Keratinocyte (primary cell): ENCODE results near the gene BCORL1. TPM values are rescaled to one million over a fixed set of nuclear protein-coding genes. Genes with fewer than 3 reads are reported as not detected.

ENCODE experiments used
- DNase-seq: peaks from one replicate; pipeline ENCODE4 v3.0.0-alpha.2; 2011; ENCODE audit warnings: low read depth, missing footprints, low spot score
- FAIRE-seq: peaks from 2 replicates; lab custom pipeline; 2011; peaks lifted over from hg19 to GRCh38; lab: Jason Lieb, UNC
- H2AFZ ChIP-seq: 2 replicates; pipeline ENCODE4 v1.6.0; 2012; ENCODE audit warnings: low read length, control low read depth, inconsistent platforms; ENCODE audit not compliant: control insufficient read depth
- H3K27ac ChIP-seq: 2 replicates; pipeline ENCODE4 v1.5.1; 2011; ENCODE audit warnings: low read length; ENCODE audit not compliant: control insufficient read depth, insufficient read depth
- H3K27me3 ChIP-seq: 3 replicates; pipeline ENCODE4 v1.6.0; 2011; ENCODE audit warnings: low read length; ENCODE audit not compliant: control insufficient read depth, insufficient read depth; ENCODE audit errors: extremely low read depth
- H3K36me3 ChIP-seq, 2 experiments: 2 replicates in 1 of 2; 3 replicates in 1 of 2; pipeline ENCODE4 v1.5.1; 2011; ENCODE audit warnings: low read length in 2 of 2, mild to moderate bottlenecking in 1 of 2; ENCODE audit not compliant: control insufficient read depth in 2 of 2, insufficient read depth in 2 of 2; ENCODE audit errors: extremely low read depth in 1 of 2
- H3K4me1 ChIP-seq: 3 replicates; pipeline ENCODE4 v1.5.1; 2011; ENCODE audit warnings: low read length; ENCODE audit not compliant: control insufficient read depth, insufficient read depth; ENCODE audit errors: extremely low read depth
- H3K4me2 ChIP-seq: 3 replicates; pipeline ENCODE4 v1.6.0; 2011; ENCODE audit warnings: low read depth, low read length; ENCODE audit not compliant: control insufficient read depth, insufficient read depth; ENCODE audit errors: extremely low read depth
- H3K4me3 ChIP-seq, 3 experiments: fragments of 200-600 bp in 1 of 3; sonication (generic) in 1 of 3; 2 replicates in 2 of 3; 3 replicates in 1 of 3; pipeline ENCODE4 v1.5.1; 2011 to 2016; ENCODE audit warnings: low read length in 3 of 3, mild to moderate bottlenecking in 3 of 3, control low read depth in 2 of 3, inconsistent platforms in 1 of 3, low read depth in 1 of 3, mixed read lengths in 1 of 3, mixed run types in 1 of 3, moderate library complexity in 1 of 3; ENCODE audit not compliant: control insufficient read depth in 2 of 3, insufficient read depth in 2 of 3; ENCODE audit errors: extremely low read depth in 1 of 3
- H3K79me2 ChIP-seq: 2 replicates; pipeline ENCODE4 v1.6.0; 2012; ENCODE audit warnings: low read length; ENCODE audit not compliant: control insufficient read depth, insufficient read depth
- H3K9ac ChIP-seq: 3 replicates; pipeline ENCODE4 v1.6.0; 2011; ENCODE audit warnings: low read length; ENCODE audit not compliant: control insufficient read depth, insufficient read depth; ENCODE audit errors: extremely low read depth
- H3K9me1 ChIP-seq: 3 replicates; pipeline ENCODE4 v1.6.0; 2011; ENCODE audit warnings: low read length; ENCODE audit not compliant: control insufficient read depth, insufficient read depth; ENCODE audit errors: extremely low read depth
- H3K9me3 ChIP-seq: 2 replicates; pipeline ENCODE4 v1.5.1; 2012; ENCODE audit warnings: low read depth, low read length; ENCODE audit not compliant: control insufficient read depth
- H4K20me1 ChIP-seq: 3 replicates; pipeline ENCODE4 v1.6.0; 2011; ENCODE audit warnings: low read length; ENCODE audit not compliant: control insufficient read depth, insufficient read depth; ENCODE audit errors: extremely low read depth
- EZH2 ChIP-seq: IDR thresholded peaks from one replicate; pipeline ENCODE4 v1.6.1; 2012; ENCODE audit warnings: inconsistent platforms, mild to moderate bottlenecking, low read length, moderate library complexity
- dilution Hi-C: fragments of 300-500 bp; cut with MboI; formaldehyde crosslinking; loops from one replicate; pipeline ENCODE4 v1.7.0; 2020; ENCODE audit warnings: low sequenced_read_pairs; ENCODE audit not compliant: extremely low pct_ligation_motif_present
- polyA plus RNA-seq, 5 experiments: library from polyadenylated mRNA; depleted of rRNA in 3 of 5; stranded (reverse) in 3 of 5; stranded (forward) in 1 of 5; unstranded in 1 of 5; fragments of >200 nt; gene quantifications; 1 replicate in 1 of 5; 2 replicates in 3 of 5; 3 replicates in 1 of 5; pipeline versions ENCODE4 v1.2.1 to v1.2.3, GENCODE V29; 2011 to 2012; ENCODE audit warnings: missing spikeins in 2 of 5, low read depth in 1 of 5, low replicate concordance in 1 of 5
- TF ChIP-seq, protein P1 (sequence below), 3 experiments: IDR thresholded peaks in 1 of 3; conservative IDR thresholded peaks in 1 of 3; optimal IDR thresholded peaks in 1 of 3; 2 replicates in 2 of 3; 3 replicates in 1 of 3; pipeline versions ENCODE3 to v1.5.1; 2011; ENCODE audit warnings: low read length in 3 of 3, mild to moderate bottlenecking in 3 of 3, moderate library complexity in 2 of 3, control low read depth in 1 of 3, inconsistent platforms in 1 of 3; ENCODE audit not compliant: insufficient read depth in 2 of 3; ENCODE audit errors: extremely low read depth in 1 of 3

BCORL1 gene
- polyA plus RNA-seq, 1 donor (not counting 4 experiments of a cell fraction or from before 2014, with no cell fraction given), result 0.54 TPM

DNA sequence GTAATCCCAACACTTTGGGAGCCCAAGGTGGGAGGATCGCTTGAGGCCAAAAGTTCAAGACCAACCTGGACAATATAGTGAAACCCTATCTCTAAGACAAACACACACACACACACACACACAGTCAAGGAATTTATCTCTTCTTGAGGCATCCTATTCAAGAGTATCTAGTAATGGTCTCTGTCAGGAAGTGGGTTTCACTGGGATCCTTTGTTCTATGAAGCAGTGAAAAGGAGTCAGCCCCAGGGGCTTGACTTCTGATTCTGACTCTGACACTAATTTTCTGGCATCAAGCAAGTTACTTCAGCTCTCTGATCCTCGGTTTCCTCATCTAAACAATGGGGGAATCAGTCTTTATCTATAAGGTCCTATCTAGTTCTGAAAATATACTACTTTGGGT lies 41.7 kb upstream of the BCORL1 start:
- no peaks in the 10 kb centered on the region for H3K36me3 ChIP-seq
- no peak overlapping the region for H3K4me2 ChIP-seq
- DNase-seq (no peak), FAIRE-seq (no peak)
- H2AFZ ChIP-seq, result no peak overlapping the region
- H3K4me3 ChIP-seq, result no peak overlapping the region
- H3K9me1 ChIP-seq, result no peaks in the 10 kb centered on the region
- peaks cover 3% of the 10 kb centered on the region for H3K27me3 ChIP-seq
- no peaks in the 10 kb centered on the region for H3K4me1 ChIP-seq
- dilution Hi-C loops, result no loop called here
- no peaks in the 10 kb centered on the region for H3K9me3 ChIP-seq
- H3K79me2 ChIP-seq, result no peaks in the 10 kb centered on the region
- H3K9ac ChIP-seq, result no peak overlapping the region
- no peak for TF ChIP-seq EZH2
- H3K27ac ChIP-seq, result no peak overlapping the region
- no peaks in the 10 kb centered on the region for H4K20me1 ChIP-seq

DNA sequence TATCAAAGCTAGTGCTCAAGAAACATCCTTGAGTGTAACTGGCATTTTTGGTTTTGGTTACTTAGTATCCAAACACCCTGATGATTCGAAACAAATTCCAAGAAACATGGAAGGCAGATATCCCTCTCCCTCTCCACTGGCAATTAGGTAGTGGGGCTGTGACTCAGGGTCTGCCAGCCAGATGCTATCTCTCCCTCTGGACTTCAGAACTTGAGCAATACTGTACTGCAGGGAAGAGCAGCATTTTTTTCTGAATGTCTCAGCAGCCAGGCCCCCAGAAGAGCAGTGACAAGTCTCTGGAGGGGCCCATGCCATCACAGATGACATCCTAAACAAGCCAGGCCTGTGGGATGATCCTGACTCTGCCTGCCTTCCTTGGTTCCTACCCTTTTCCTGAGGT lies 37.3 kb upstream of the BCORL1 start:
- H3K27ac ChIP-seq, result no peak overlapping the region
- no peaks in the 10 kb centered on the region for H3K9me1 ChIP-seq
- H4K20me1 ChIP-seq, result no peaks in the 10 kb centered on the region
- H3K27me3 ChIP-seq, result peaks cover 3% of the 10 kb centered on the region
- TF ChIP-seq, protein P1, sequence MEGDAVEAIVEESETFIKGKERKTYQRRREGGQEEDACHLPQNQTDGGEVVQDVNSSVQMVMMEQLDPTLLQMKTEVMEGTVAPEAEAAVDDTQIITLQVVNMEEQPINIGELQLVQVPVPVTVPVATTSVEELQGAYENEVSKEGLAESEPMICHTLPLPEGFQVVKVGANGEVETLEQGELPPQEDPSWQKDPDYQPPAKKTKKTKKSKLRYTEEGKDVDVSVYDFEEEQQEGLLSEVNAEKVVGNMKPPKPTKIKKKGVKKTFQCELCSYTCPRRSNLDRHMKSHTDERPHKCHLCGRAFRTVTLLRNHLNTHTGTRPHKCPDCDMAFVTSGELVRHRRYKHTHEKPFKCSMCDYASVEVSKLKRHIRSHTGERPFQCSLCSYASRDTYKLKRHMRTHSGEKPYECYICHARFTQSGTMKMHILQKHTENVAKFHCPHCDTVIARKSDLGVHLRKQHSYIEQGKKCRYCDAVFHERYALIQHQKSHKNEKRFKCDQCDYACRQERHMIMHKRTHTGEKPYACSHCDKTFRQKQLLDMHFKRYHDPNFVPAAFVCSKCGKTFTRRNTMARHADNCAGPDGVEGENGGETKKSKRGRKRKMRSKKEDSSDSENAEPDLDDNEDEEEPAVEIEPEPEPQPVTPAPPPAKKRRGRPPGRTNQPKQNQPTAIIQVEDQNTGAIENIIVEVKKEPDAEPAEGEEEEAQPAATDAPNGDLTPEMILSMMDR (optimal IDR thresholded peaks at IDR 0.05 in 1 of 3, IDR thresholded peaks at IDR 0.05 in 1 of 3, conservative IDR thresholded peaks at IDR 0.05 in 1 of 3; ENCODE audit: extremely low read depth in 1 of 3, insufficient read depth in 2 of 3, low read length in 3 of 3), result no peak
- TF ChIP-seq EZH2, result no peak
- dilution Hi-C loops, result no loop called here
- no peaks in the 10 kb centered on the region for H3K4me1 ChIP-seq
- H3K79me2 ChIP-seq, result no peaks in the 10 kb centered on the region
- no peak overlapping the region for H3K4me3 ChIP-seq
- no peak overlapping the region for H3K9ac ChIP-seq
- no peaks in the 10 kb centered on the region for H3K36me3 ChIP-seq
- no peak for FAIRE-seq
- no peak for DNase-seq
- no peak overlapping the region for H3K4me2 ChIP-seq
- no peaks in the 10 kb centered on the region for H3K9me3 ChIP-seq
- H2AFZ ChIP-seq, result no peak overlapping the region

DNA sequence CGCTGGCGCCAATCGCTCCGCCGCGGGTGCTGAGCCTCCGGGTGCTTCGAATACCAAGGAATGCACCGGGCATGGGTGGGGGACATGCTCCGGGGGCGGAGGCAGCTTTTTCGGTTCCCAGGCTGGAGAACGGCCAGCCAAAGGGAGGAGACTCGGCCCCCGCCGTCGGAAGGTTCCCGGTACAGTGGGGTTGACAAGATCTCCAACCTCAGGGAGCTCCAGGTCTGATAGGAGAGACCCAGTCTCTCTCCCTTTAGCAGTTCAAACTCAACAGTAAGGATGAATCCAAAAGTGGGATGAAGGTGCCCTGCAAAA lies 29.1 kb upstream of the BCORL1 start:
- DNase-seq (no peak), FAIRE-seq (no peak)
- Histone ChIP-seq H3K4me2 (no peak overlapping the region), H3K27me3 (peaks cover 3% of the 10 kb centered on the region), H3K9ac (no peak overlapping the region), H3K9me1 (no peaks in the 10 kb centered on the region), H3K79me2 (no peaks in the 10 kb centered on the region), H3K4me3 (no peak overlapping the region), H2AFZ (no peak overlapping the region), H3K9me3 (no peaks in the 10 kb centered on the region), H3K27ac (no peak overlapping the region), H3K36me3 (no peaks in the 10 kb centered on the region), H3K4me1 (peaks cover 3% of the 10 kb centered on the region), H4K20me1 (no peaks in the 10 kb centered on the region)
- dilution Hi-C loops, result no loop called here
- TF ChIP-seq, protein P1 (optimal IDR thresholded peaks at IDR 0.05 in 1 of 3, IDR thresholded peaks at IDR 0.05 in 1 of 3, conservative IDR thresholded peaks at IDR 0.05 in 1 of 3; ENCODE audit: extremely low read depth in 1 of 3, insufficient read depth in 2 of 3, low read length in 3 of 3), result no peak
- TF ChIP-seq EZH2, result no peak
